Panc1 (cell line): ENCODE data around the gene FCAMR. TPM values are rescaled to one million over a fixed set of nuclear protein-coding genes. Genes with fewer than 3 reads are reported as not detected.

ENCODE experiments used
- ATAC-seq: fragments of 200-7000 bp; cut with Tn5 transposase; 2 replicates; pipeline ENCODE4 v1.9.1; 2020; ENCODE audit warnings: mild to moderate bottlenecking, moderate library complexity
- BruUV-seq: library from RNA; stranded (reverse); fragments of 400-500 nt; replicated peaks from 2 replicates; lab custom pipeline; 2021; lab: Mats Ljungman, UMichigan
- CTCF ChIA-PET: fragments of 300-600 bp; sonication (Branson Sonifier 250); formaldehyde crosslinking; loops from one replicate; lab custom pipeline; 2022; ENCODE audit warnings: antibody characterized with exemption; lab: Charles Lee
- POLR2A ChIA-PET: fragments of 300-600 bp; sonication (Branson Sonifier 250); formaldehyde crosslinking; loops from one replicate; lab custom pipeline; 2022; ENCODE audit warnings: antibody characterized with exemption; lab: Charles Lee
- DNase-seq: peaks from one replicate; pipeline ENCODE4 v3.0.0-alpha.2; 2010; ENCODE audit warnings: low read depth, low spot score
- H3K27ac ChIP-seq: 2 replicates; pipeline ENCODE4 v1.5.1; 2011; ENCODE audit warnings: mild to moderate bottlenecking, low read length, inconsistent platforms
- H3K27me3 ChIP-seq: fragments of 200-500 bp; sonication (Bioruptor generic); 2 replicates; pipeline ENCODE4 v1.6.0; 2014; ENCODE audit warnings: low read length, inconsistent platforms; ENCODE audit not compliant: control insufficient read depth, insufficient read depth
- H3K36me3 ChIP-seq: fragments of 200-500 bp; sonication (Bioruptor generic); 2 replicates; pipeline ENCODE4 v1.5.1; 2014; ENCODE audit warnings: inconsistent platforms, mild to moderate bottlenecking, low read length, moderate library complexity; ENCODE audit not compliant: control insufficient read depth, insufficient read depth
- H3K4me1 ChIP-seq: 2 replicates; pipeline ENCODE4 v1.5.1; 2011; ENCODE audit warnings: inconsistent platforms, mild to moderate bottlenecking, low read length, moderate library complexity; ENCODE audit not compliant: control insufficient read depth, insufficient read depth
- H3K4me3 ChIP-seq, 2 experiments: 2 replicates each; pipeline ENCODE4 v1.5.1; 2011 to 2012; ENCODE audit warnings: low read depth in 2 of 2, low read length in 2 of 2, mild to moderate bottlenecking in 2 of 2, inconsistent platforms in 1 of 2, moderate library complexity in 1 of 2
- H3K9me3 ChIP-seq: fragments of 200-500 bp; sonication (Bioruptor generic); 2 replicates; pipeline ENCODE4 v1.5.1; 2014; ENCODE audit warnings: low read depth, mild to moderate bottlenecking, inconsistent platforms, low read length, moderate library complexity; ENCODE audit not compliant: control insufficient read depth, insufficient read depth
- POLR2AphosphoS5 ChIP-seq: IDR thresholded peaks from 2 replicates; pipeline ENCODE4 v1.6.1; 2012; ENCODE audit warnings: mild to moderate bottlenecking, low read depth, low read length, moderate library complexity
- SIN3A ChIP-seq: IDR thresholded peaks from 2 replicates; pipeline ENCODE4 v1.6.1; 2012; ENCODE audit warnings: low read depth, mild to moderate bottlenecking, low read length, moderate library complexity, borderline replicate concordance; ENCODE audit not compliant: insufficient read depth
- TCF7L2 ChIP-seq: IDR thresholded peaks from 2 replicates; pipeline ENCODE4 v1.6.1; 2011; ENCODE audit warnings: mild to moderate bottlenecking, low read depth, low read length, inconsistent platforms
- in situ Hi-C: cut with HindIII; loops from 2 replicates; pipeline ENCODE4 v1.10.0; 2016; ENCODE audit warnings: low sequenced_read_pairs, low pct_unique_long_range_greater_than_20kb
- intact Hi-C: fragments of 100-400 bp; cut with micrococcal nuclease; formaldehyde crosslinking; loops from one replicate; pipeline ENCODE4 v1.10.0; 2022; ENCODE audit not compliant: unreplicated experiment
- total RNA-seq: library from RNA; stranded (reverse); gene quantifications from one replicate; pipeline ENCODE4 v1.2.1, GENCODE V29; 2021; ENCODE audit not compliant: unreplicated experiment
- TF ChIP-seq, protein P1 (sequence below), 2 experiments: IDR thresholded peaks; 2 replicates each; pipeline ENCODE4 v1.6.1; 2011 to 2012; ENCODE audit warnings: low read depth in 2 of 2, control low read depth in 1 of 2, low read length in 1 of 2, mild to moderate bottlenecking in 1 of 2, moderate library complexity in 1 of 2; ENCODE audit not compliant: insufficient read depth in 1 of 2
- TF ChIP-seq, protein P2 (sequence below): fragments of 450-650 bp; IDR thresholded peaks from 2 replicates; pipeline ENCODE4 v1.5.1; 2017; ENCODE audit warnings: mild to moderate bottlenecking

Gene FCAMR
- total RNA-seq, 1 experiment from 2014 or later, result not detected

DNA sequence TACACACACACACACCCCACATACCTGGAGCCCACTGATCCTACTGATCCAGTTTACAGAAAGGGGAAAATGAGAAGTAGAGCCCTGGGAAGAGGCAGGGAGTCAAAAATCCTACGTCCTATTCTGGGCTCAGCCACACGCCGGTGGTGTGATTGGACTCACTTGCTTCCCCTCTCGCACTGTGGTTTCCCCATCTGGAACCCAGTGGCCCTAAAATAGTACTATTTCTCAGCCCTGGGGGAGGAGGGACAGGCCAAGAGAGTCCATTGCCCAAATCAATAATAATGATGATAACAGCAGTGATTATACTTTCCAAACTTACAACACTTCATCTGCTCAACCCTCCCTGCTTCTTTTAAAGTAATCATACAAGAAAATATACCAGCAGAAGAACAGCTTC, 21.1 kb downstream of the FCAMR start:
- DNase-seq (no peak), ATAC-seq (no peak)
- TF ChIP-seq TCF7L2 (no peak), SIN3A (no peak), POLR2AphosphoS5 (no peak)
- TF ChIP-seq, protein P1, sequence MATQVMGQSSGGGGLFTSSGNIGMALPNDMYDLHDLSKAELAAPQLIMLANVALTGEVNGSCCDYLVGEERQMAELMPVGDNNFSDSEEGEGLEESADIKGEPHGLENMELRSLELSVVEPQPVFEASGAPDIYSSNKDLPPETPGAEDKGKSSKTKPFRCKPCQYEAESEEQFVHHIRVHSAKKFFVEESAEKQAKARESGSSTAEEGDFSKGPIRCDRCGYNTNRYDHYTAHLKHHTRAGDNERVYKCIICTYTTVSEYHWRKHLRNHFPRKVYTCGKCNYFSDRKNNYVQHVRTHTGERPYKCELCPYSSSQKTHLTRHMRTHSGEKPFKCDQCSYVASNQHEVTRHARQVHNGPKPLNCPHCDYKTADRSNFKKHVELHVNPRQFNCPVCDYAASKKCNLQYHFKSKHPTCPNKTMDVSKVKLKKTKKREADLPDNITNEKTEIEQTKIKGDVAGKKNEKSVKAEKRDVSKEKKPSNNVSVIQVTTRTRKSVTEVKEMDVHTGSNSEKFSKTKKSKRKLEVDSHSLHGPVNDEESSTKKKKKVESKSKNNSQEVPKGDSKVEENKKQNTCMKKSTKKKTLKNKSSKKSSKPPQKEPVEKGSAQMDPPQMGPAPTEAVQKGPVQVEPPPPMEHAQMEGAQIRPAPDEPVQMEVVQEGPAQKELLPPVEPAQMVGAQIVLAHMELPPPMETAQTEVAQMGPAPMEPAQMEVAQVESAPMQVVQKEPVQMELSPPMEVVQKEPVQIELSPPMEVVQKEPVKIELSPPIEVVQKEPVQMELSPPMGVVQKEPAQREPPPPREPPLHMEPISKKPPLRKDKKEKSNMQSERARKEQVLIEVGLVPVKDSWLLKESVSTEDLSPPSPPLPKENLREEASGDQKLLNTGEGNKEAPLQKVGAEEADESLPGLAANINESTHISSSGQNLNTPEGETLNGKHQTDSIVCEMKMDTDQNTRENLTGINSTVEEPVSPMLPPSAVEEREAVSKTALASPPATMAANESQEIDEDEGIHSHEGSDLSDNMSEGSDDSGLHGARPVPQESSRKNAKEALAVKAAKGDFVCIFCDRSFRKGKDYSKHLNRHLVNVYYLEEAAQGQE (IDR thresholded peaks at IDR 0.05; ENCODE audit: insufficient read depth in 1 of 2, low read depth in 2 of 2, low read length in 1 of 2), result no peak
- TF ChIP-seq, protein P2, sequence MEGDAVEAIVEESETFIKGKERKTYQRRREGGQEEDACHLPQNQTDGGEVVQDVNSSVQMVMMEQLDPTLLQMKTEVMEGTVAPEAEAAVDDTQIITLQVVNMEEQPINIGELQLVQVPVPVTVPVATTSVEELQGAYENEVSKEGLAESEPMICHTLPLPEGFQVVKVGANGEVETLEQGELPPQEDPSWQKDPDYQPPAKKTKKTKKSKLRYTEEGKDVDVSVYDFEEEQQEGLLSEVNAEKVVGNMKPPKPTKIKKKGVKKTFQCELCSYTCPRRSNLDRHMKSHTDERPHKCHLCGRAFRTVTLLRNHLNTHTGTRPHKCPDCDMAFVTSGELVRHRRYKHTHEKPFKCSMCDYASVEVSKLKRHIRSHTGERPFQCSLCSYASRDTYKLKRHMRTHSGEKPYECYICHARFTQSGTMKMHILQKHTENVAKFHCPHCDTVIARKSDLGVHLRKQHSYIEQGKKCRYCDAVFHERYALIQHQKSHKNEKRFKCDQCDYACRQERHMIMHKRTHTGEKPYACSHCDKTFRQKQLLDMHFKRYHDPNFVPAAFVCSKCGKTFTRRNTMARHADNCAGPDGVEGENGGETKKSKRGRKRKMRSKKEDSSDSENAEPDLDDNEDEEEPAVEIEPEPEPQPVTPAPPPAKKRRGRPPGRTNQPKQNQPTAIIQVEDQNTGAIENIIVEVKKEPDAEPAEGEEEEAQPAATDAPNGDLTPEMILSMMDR, result no peak
- ChIA-PET CTCF (no interaction called here), POLR2A (no interaction called here)
- no peak overlapping the region for H3K4me3 ChIP-seq
- 0 out of 2 replicates have a peak, but pooled peaks cover 2% of the 10 kb centered on the region for H3K27me3 ChIP-seq
- in situ Hi-C loops (no loop called here), intact Hi-C loops (no loop called here)
- no TSS peak for BruUV-seq
- no peaks in the 10 kb centered on the region for H3K4me1 ChIP-seq
- no peaks in the 10 kb centered on the region for H3K9me3 ChIP-seq
- no peaks in the 10 kb centered on the region for H3K36me3 ChIP-seq
- H3K27ac ChIP-seq, result no peak overlapping the region

DNA sequence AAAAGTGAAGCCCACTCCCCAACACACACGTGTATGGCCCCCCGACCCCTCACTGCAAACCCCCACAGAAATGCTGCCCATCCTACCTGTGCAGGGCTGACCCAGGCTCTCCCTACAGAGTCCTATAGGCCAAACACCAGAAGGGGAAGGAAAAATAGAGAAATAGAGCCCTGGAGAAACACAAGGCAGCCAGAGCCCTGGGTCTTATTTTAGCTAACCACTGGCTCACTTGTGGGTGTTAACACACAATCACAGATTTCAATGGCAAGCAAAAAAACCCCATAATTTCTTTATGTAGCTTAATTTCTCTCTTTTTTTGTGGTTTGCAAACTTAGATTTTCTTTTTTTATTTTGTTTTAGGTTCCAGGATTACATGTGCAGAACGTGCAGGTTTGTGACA, 23.0 kb downstream of the FCAMR start:
- ChIA-PET POLR2A (no interaction called here), CTCF (no interaction called here)
- intact Hi-C loops, result no loop called here
- TF ChIP-seq, protein P2, result no peak
- no peak for TF ChIP-seq TCF7L2
- TF ChIP-seq POLR2AphosphoS5, result no peak
- TF ChIP-seq, protein P1 (IDR thresholded peaks at IDR 0.05; ENCODE audit: insufficient read depth in 1 of 2, low read depth in 2 of 2, low read length in 1 of 2), result no peak
- no peak for TF ChIP-seq SIN3A
- H3K27me3 ChIP-seq, result peaks cover 4% of the 10 kb centered on the region; the same call in 1 of the 2 replicates
- no peak overlapping the region for H3K4me3 ChIP-seq
- no TSS peak for BruUV-seq
- no peaks in the 10 kb centered on the region for H3K4me1 ChIP-seq
- H3K36me3 ChIP-seq, result no peaks in the 10 kb centered on the region
- H3K9me3 ChIP-seq, result no peaks in the 10 kb centered on the region
- in situ Hi-C loops, result no loop called here
- DNase-seq (no peak), ATAC-seq (no peak)
- no peak overlapping the region for H3K27ac ChIP-seq
